Chondrocyte (in vitro differentiated cells): ENCODE results near the gene TOE1. TPM values are rescaled to one million over a fixed set of nuclear protein-coding genes. Genes with fewer than 3 reads are reported as not detected.

Experiments used
- DNase-seq: peaks from one replicate; pipeline ENCODE4 v3.0.0; 2021; ENCODE audit warnings: mixed read lengths, low spot score
- H3K27ac Mint-ChIP-seq: one replicate; pipeline ENCODE4 v1.8.0; 2021; ENCODE audit warnings: mild to moderate bottlenecking, moderate library complexity, mixed read lengths; ENCODE audit not compliant: unreplicated experiment
- H3K27me3 Mint-ChIP-seq: 2 replicates; pipeline ENCODE4 v1.8.0; 2021; ENCODE audit warnings: low read depth, mixed read lengths
- H3K36me3 Mint-ChIP-seq: 2 replicates; pipeline ENCODE4 v1.8.0; 2021; ENCODE audit warnings: low read depth, mixed read lengths
- H3K4me1 Mint-ChIP-seq: 2 replicates; pipeline ENCODE4 v1.8.0; 2021; ENCODE audit warnings: low read depth, mild to moderate bottlenecking, mixed read lengths
- H3K4me3 Mint-ChIP-seq: one replicate; pipeline ENCODE4 v1.8.0; 2021; ENCODE audit warnings: mild to moderate bottlenecking, moderate library complexity, mixed read lengths; ENCODE audit not compliant: unreplicated experiment
- H3K9me3 Mint-ChIP-seq: 2 replicates; pipeline ENCODE4 v1.8.0; 2021; ENCODE audit warnings: low read depth, mixed read lengths
- total RNA-seq: library from RNA; stranded (reverse); gene quantifications from 3 replicates; pipeline ENCODE4 v1.2.1, GENCODE V29; 2021
- TF ChIP-seq, protein P1 (sequence below): fragments of 200-600 bp; sonication (generic); IDR thresholded peaks from 2 replicates; pipeline ENCODE4 v1.5.0; 2021; ENCODE audit warnings: antibody characterized with exemption, mild to moderate bottlenecking, moderate library complexity

Gene TOE1
- total RNA-seq, 1 donor from 2014 or later: 5.2 TPM

DNA sequence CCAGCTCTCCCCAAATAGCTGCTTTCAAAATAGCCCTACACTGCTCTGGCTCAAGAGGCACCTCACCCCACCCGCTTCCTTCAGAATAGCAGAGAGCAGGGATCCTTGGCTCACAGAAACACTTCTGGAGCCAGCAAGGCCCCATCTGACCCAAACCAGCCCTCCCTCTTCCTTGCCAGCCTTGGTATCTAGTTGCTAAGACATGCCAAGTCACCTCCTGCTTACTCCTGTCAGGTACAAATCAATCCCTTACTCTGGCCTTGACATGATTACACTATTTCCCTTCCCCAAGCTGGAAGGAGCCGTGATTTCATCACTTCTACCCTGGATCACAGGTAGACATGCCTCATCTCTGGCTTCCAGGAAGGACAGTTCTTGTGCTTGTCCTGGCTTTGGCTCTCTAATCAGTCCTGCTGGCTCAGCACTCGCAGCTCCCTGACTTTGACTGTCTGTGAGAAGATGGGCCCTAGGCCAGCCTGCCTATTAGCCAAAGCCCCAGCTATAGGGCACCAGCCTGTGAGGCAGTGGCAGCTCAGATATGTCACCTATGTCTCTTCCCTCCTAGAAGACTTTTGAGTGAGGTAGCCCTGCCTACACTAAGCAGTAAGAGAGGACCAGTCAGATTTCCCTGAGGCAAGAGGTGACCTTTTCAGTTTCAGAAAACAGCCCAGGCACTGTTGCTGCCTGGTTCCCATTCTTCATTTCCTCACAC lies 9.2 kb downstream of the TOE1 start:
- peaks cover 4% of the 10 kb centered on the region for H3K36me3 Mint-ChIP-seq
- H3K27me3 Mint-ChIP-seq: no peaks in the 10 kb centered on the region
- H3K27ac Mint-ChIP-seq: no peak overlapping the region
- no peaks in the 10 kb centered on the region for H3K9me3 Mint-ChIP-seq
- H3K4me3 Mint-ChIP-seq: no peak overlapping the region
- DNase-seq: no peak
- peaks cover 16% of the 10 kb centered on the region for H3K4me1 Mint-ChIP-seq
- TF ChIP-seq, protein P1, sequence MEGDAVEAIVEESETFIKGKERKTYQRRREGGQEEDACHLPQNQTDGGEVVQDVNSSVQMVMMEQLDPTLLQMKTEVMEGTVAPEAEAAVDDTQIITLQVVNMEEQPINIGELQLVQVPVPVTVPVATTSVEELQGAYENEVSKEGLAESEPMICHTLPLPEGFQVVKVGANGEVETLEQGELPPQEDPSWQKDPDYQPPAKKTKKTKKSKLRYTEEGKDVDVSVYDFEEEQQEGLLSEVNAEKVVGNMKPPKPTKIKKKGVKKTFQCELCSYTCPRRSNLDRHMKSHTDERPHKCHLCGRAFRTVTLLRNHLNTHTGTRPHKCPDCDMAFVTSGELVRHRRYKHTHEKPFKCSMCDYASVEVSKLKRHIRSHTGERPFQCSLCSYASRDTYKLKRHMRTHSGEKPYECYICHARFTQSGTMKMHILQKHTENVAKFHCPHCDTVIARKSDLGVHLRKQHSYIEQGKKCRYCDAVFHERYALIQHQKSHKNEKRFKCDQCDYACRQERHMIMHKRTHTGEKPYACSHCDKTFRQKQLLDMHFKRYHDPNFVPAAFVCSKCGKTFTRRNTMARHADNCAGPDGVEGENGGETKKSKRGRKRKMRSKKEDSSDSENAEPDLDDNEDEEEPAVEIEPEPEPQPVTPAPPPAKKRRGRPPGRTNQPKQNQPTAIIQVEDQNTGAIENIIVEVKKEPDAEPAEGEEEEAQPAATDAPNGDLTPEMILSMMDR: no peak

DNA sequence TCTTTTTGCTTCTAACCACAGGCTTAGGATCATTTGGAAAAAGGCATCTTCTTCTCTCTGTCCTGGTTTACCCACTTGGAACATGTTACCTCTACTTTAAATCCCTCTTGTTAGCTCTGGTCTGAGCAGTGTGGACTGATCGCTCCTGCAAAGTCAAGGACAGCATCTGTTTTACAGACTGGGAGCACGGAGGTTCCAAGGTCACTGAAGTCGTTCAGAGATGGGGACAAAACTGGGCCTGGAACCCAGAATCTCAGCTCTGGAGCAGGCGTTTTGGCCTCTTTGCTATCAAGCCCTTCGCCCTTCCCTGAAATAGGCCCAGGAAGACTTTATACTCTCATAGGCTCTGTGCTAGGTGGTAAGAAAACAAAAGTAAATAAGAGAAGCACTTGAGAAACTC lies 11.5 kb downstream of the TOE1 start:
- H3K4me3 Mint-ChIP-seq: no peak overlapping the region
- no peaks in the 10 kb centered on the region for H3K27me3 Mint-ChIP-seq
- H3K9me3 Mint-ChIP-seq: no peaks in the 10 kb centered on the region
- peaks cover 16% of the 10 kb centered on the region for H3K4me1 Mint-ChIP-seq
- no peak for DNase-seq
- H3K36me3 Mint-ChIP-seq: no peaks in the 10 kb centered on the region
- no peak overlapping the region for H3K27ac Mint-ChIP-seq
- TF ChIP-seq, protein P1: no peak

DNA sequence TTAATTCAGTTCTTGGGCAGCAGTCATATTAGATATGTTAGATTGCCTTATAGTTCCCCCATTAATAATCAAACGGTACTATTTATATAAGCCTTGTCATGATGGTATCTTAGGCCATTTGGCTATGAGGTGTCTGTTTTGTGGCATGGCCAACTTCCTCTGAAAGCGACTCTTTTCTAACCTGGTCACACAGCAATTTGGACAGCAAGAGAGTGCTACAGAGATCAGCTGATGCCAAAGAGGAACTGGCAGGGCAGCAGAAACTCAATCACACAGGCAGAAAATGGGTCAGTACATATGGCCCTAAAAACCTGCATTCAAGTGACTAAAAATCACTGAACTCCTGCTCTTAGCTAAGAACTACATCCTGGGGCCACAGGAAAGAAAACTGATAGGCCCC lies 13.7 kb downstream of the TOE1 start:
- Mint-ChIP-seq H3K27me3 (no peaks in the 10 kb centered on the region), H3K9me3 (no peaks in the 10 kb centered on the region), H3K4me1 (peaks cover 5% of the 10 kb centered on the region), H3K36me3 (no peaks in the 10 kb centered on the region), H3K27ac (no peak overlapping the region), H3K4me3 (no peak overlapping the region)
- TF ChIP-seq, protein P1: no peak
- no peak for DNase-seq

DNA sequence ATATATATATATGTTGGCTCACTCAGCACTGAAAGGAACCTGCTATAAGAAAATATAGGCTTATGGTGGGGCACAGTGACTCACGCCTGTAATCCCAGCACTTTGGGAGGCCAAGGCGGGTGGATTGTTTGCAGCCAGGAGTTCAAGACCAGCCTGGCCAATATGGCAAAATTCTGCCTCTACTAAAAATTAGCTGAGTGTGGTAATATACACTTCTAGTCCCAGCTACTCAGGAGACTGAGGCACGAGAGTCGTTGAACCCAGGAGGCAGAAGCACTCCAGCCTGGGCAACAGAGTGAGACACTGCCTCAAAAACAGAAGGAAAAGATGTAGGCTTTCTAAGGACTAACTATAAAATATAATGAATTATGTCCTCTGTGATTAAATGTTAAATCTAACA lies 14.9 kb downstream of the TOE1 start:
- H3K36me3 Mint-ChIP-seq: no peaks in the 10 kb centered on the region
- no peaks in the 10 kb centered on the region for H3K9me3 Mint-ChIP-seq
- DNase-seq: no peak
- no peak overlapping the region for H3K27ac Mint-ChIP-seq
- no peaks in the 10 kb centered on the region for H3K27me3 Mint-ChIP-seq
- peaks cover under 1% of the 10 kb centered on the region for H3K4me1 Mint-ChIP-seq
- TF ChIP-seq, protein P1: no peak
- no peak overlapping the region for H3K4me3 Mint-ChIP-seq

DNA sequence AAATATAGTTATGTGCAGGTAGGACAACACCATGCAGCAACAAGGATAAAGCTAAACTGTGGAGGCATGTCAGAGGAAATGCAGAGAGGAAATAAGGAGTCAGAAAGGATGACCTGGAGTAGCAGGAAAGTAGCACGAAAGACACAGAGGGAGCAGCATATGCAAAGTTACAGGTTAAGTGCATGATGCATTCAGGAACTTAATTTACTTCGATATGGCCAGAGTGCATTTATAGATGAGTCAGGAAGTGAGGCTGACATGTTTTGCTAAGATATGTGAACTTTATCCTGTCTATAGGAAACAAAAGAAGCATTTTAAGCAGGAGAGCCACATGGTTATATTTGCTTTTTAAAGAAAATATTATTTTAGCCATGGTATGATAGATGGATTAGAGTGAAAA lies 15.7 kb downstream of the TOE1 start:
- H3K27me3 Mint-ChIP-seq: no peaks in the 10 kb centered on the region
- H3K4me3 Mint-ChIP-seq: no peak overlapping the region
- no peaks in the 10 kb centered on the region for H3K36me3 Mint-ChIP-seq
- TF ChIP-seq, protein P1: no peak
- H3K27ac Mint-ChIP-seq: no peak overlapping the region
- H3K9me3 Mint-ChIP-seq: no peaks in the 10 kb centered on the region
- H3K4me1 Mint-ChIP-seq: peaks cover 6% of the 10 kb centered on the region
- no peak for DNase-seq
